NB4 (cell line): ENCODE data around the gene FAM81A.
A peak's percentile ranks its signal among the peaks of the same experiment; 100 is the strongest.
"Not testable (repeated sequence)": the region's sequence is repeated elsewhere in the genome, so short reads cannot be mapped to it uniquely, and the experiment has no call there.

Experiments
- DNase-seq: peaks from one replicate; pipeline ENCODE4 v3.0.0; 2010; ENCODE audit warnings: low read depth
- H3K4me3 ChIP-seq: one replicate; pipeline ENCODE4 v1.5.1; 2011; ENCODE audit warnings: mild to moderate bottlenecking, low read depth, low read length, moderate library complexity
- MYC ChIP-seq: IDR thresholded peaks from 2 replicates; pipeline ENCODE4 v1.6.1; 2011; ENCODE audit warnings: low read depth, low read length
- POLR2A ChIP-seq: IDR thresholded peaks from 2 replicates; pipeline ENCODE4 v1.6.1; 2011; ENCODE audit warnings: mild to moderate bottlenecking; ENCODE audit not compliant: insufficient read length; ENCODE audit errors: extremely low read depth
- TF ChIP-seq, protein P1 (sequence below): IDR thresholded peaks from 2 replicates; pipeline ENCODE4 v1.6.1; 2011; ENCODE audit warnings: low read depth, low read length
- TF ChIP-seq, protein P2 (sequence below): IDR thresholded peaks from one replicate; pipeline ENCODE4 v1.5.1; 2012; ENCODE audit warnings: low read depth, low read length

FAM81A gene

DNA sequence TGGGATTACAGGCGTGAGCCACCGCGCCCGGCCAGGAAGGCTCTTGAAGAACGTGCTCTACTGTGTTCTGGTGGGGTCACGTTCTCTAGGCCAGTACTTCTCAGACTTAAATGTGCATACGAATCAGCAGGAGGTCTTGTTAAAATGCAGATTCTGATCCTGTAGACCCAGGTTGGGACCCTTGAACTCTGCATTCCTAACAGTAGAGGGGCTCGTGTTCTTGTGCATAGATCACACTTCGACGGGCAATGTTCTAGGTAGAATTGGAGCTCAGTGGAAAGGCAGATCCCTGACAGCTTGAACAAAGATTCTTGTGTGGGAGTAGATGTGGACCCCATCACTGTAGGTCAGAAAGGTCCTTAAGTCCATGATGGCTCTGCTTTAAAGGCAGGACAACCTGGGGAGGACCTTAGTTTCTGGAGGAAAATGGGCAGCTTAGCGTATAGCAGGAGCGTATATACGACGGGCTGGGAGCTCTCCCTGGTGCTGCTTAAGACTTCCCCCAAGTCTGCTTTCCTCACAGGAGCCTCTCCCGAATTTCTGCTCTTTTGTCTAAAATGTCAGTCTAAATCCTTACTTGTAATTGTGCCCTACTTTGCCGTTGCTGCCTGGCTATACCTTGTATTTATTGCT lies 16.9 kb upstream of the FAM81A start:
- TF ChIP-seq, protein P1, sequence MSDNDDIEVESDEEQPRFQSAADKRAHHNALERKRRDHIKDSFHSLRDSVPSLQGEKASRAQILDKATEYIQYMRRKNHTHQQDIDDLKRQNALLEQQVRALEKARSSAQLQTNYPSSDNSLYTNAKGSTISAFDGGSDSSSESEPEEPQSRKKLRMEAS: no peak
- TF ChIP-seq POLR2A: no peak
- TF ChIP-seq MYC: no peak
- TF ChIP-seq, protein P2, sequence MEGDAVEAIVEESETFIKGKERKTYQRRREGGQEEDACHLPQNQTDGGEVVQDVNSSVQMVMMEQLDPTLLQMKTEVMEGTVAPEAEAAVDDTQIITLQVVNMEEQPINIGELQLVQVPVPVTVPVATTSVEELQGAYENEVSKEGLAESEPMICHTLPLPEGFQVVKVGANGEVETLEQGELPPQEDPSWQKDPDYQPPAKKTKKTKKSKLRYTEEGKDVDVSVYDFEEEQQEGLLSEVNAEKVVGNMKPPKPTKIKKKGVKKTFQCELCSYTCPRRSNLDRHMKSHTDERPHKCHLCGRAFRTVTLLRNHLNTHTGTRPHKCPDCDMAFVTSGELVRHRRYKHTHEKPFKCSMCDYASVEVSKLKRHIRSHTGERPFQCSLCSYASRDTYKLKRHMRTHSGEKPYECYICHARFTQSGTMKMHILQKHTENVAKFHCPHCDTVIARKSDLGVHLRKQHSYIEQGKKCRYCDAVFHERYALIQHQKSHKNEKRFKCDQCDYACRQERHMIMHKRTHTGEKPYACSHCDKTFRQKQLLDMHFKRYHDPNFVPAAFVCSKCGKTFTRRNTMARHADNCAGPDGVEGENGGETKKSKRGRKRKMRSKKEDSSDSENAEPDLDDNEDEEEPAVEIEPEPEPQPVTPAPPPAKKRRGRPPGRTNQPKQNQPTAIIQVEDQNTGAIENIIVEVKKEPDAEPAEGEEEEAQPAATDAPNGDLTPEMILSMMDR: no peak
- no peak overlapping the region for H3K4me3 ChIP-seq
- peak; percentile 31 for DNase-seq

DNA sequence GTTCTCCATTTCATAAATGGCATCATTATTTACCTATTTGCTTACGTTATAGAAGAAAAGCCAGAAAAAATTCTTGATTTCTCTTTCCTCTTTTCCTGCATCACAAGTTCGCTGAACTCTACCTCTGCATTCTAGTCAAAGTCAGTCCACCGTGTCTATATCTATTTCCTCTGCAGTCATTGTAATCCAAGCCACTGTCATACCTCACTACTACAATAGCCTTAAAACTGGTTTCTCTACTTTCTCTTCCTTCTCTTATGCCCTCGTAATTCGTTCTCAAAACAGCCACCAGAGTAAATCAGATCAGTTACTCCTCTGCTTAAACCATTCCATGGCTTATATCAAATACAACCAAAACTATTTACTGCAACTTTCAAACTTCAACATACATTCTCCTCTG lies 13.4 kb upstream of the FAM81A start:
- TF ChIP-seq, protein P2: no peak
- DNase-seq: no peak

DNA sequence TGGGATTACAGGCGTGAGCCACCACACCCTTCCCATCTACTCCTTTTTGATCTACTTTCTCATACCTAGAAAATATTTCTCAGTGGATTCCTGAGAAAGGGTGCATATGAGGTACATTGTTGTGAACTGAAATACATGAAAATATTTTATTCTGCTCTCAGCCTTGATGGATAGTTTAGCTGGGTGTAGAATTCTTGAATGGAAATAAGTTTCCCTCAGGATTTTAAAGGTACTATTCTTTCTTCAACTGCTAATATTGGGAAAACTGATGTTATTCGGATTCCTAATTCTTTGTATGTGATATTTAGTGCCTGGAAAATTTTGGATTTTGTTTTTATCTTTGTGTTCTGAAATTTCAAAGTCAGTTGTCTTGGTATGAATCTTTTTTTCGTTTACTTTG lies 9.1 kb upstream of the FAM81A start:
- H3K4me3 ChIP-seq: not testable (repeated sequence)

More for the DNA sequence above, 13.4 kb upstream of the FAM81A start:
- H3K4me3 ChIP-seq: no peak overlapping the region

DNA sequence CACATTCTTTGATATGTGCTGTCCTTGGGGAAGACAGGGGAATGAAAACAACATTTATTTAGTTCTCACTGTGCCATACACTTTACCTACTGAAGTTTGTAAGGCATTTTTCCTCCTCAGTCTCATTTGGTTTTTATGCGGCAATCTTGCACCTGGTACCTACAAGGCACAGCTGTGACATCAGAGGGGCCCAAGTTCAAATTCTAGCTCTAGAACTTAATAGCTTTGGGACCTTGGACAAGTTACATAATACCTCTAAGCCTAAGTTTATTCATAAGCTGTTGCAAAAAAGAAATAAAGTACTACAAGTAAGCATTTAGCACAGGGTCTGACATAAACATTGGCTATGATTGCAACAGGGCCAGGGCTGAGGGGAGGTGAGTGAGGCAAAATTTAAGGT lies 5.6 kb upstream of the FAM81A start:
- H3K4me3 ChIP-seq: no peak overlapping the region
- DNase-seq: no peak
- TF ChIP-seq, protein P1: no peak
- TF ChIP-seq MYC (no peak), POLR2A (no peak)
- TF ChIP-seq, protein P2: no peak

More for the DNA sequence above, 9.1 kb upstream of the FAM81A start:
- not testable (repeated sequence) for DNase-seq

DNA sequence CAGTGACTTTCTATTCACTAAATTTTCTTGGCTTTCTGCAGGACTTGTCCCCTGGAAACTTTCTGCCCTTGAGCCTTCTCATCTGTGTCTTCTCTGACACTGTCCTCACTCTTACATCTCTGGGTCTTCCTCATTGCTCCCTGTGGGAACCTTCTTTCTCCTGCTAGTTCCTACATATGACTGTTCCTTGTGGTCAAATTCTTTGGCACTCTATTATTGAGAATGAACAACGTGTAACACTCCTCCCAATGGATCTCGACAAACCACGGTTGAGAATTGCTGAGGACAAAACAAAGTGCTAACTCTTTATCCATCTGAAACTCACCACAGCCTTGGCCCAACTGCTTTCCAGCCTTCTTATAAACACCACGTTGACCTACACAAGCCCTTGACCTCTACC lies 3.5 kb upstream of the FAM81A start:
- TF ChIP-seq, protein P1: no peak
- TF ChIP-seq, protein P2: no peak
- TF ChIP-seq POLR2A (no peak), MYC (no peak)
- H3K4me3 ChIP-seq: no peak overlapping the region
- no peak for DNase-seq

DNA sequence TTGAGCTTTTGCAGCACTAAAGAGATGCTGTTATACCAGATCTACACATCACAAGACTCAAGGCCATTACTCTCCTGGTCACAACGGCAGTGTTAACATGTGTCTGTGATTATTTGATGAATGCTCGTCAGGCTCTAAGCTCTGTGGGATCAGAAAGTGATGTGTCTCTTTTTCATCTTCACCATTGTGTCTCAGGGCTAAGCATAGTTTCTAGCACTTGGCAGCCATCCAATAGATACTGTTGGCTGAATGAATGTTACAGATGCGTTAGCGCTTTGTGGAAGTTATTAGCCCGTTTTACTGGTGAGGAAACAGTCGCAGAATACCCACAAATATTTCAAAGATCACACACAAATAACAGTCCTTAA lies 1.2 kb upstream of the FAM81A start:
- H3K4me3 ChIP-seq: no peak overlapping the region
- TF ChIP-seq POLR2A (no peak), MYC (no peak)
- TF ChIP-seq, protein P1: no peak
- TF ChIP-seq, protein P2: no peak
- no peak for DNase-seq
